GM18517 (cell line): ENCODE data around the gene CIAO2B.
"Not testable (repeated sequence)": the region's sequence is repeated elsewhere in the genome, so short reads cannot be mapped to it uniquely, and the experiment has no call there.

Experiments
- ATAC-seq: cut with Tn5 transposase; IDR thresholded peaks from one replicate; pipeline ENCODE4 v1.9.1; 2021; ENCODE audit warnings: mild to moderate bottlenecking, moderate library complexity; ENCODE audit not compliant: unreplicated experiment

The CIAO2B gene

GRCh38 chr16:66904846-66905632 is 29.2 kb downstream of the CIAO2B start:
- ATAC-seq = no peak

GRCh38 chr16:66904428-66904845 is 29.8 kb downstream of the CIAO2B start:
- no peak for ATAC-seq

GRCh38 chr16:66903544-66904427 is 30.4 kb downstream of the CIAO2B start:
- no peak for ATAC-seq

GRCh38 chr16:66902648-66903543 is 31.3 kb downstream of the CIAO2B start:
- no peak for ATAC-seq

- no peak for ATAC-seq
These were observed 32.6 kb downstream of the CIAO2B start for GRCh38 chr16:66901626-66902025.

- no peak for ATAC-seq
These were observed 33.3 kb downstream of the CIAO2B start for GRCh38 chr16:66900721-66901441.

- no peak for ATAC-seq
These were observed 34.1 kb downstream of the CIAO2B start for GRCh38 chr16:66899945-66900710.

GRCh38 chr16:66899310-66899944 is 34.8 kb downstream of the CIAO2B start:
- no peak for ATAC-seq

- ATAC-seq = no peak
These were observed 35.3 kb downstream of the CIAO2B start for GRCh38 chr16:66898933-66899309.

- no peak for ATAC-seq
These were observed 36.0 kb downstream of the CIAO2B start for GRCh38 chr16:66898207-66898606.

GRCh38 chr16:66896682-66897081 is 37.5 kb downstream of the CIAO2B start:
- not testable (repeated sequence) for ATAC-seq

- ATAC-seq = no peak
These were observed 38.2 kb downstream of the CIAO2B start for GRCh38 chr16:66895999-66896398.

GRCh38 chr16:66895689-66895979 is 38.6 kb downstream of the CIAO2B start:
- ATAC-seq = no peak

GRCh38 chr16:66894948-66895688 is 39.1 kb downstream of the CIAO2B start:
- ATAC-seq = no peak

GRCh38 chr16:66894055-66894454 is 40.1 kb downstream of the CIAO2B start:
- ATAC-seq = no peak

- no peak for ATAC-seq
These were observed 42.4 kb downstream of the CIAO2B start for GRCh38 chr16:66891797-66892196.

GRCh38 chr16:66891360-66891759 is 42.8 kb downstream of the CIAO2B start:
- ATAC-seq = no peak

- no peak for ATAC-seq
These were observed 43.4 kb downstream of the CIAO2B start for GRCh38 chr16:66890799-66891198.

- ATAC-seq = no peak
These were observed 44.6 kb downstream of the CIAO2B start for GRCh38 chr16:66889622-66890021.
